Lower leg skin (tissue), 3 donors: ENCODE results near the gene TRPM2.

ENCODE experiments used
- CTCF ChIP-seq, 3 donors: fragments of 450-650 bp; IDR thresholded peaks; one replicate each; pipeline ENCODE4 v1.5.1; 2016; ENCODE audit warnings: antibody characterized with exemption in 3 of 3, mild to moderate bottlenecking in 3 of 3, moderate library complexity in 2 of 3
- POLR2A ChIP-seq, 2 donors: fragments of 450-650 bp; IDR thresholded peaks; one replicate each; pipeline ENCODE4 v1.6.1; 2016 to 2017; ENCODE audit warnings: antibody characterized with exemption in 2 of 2, mild to moderate bottlenecking in 1 of 2, moderate library complexity in 1 of 2

DNA sequence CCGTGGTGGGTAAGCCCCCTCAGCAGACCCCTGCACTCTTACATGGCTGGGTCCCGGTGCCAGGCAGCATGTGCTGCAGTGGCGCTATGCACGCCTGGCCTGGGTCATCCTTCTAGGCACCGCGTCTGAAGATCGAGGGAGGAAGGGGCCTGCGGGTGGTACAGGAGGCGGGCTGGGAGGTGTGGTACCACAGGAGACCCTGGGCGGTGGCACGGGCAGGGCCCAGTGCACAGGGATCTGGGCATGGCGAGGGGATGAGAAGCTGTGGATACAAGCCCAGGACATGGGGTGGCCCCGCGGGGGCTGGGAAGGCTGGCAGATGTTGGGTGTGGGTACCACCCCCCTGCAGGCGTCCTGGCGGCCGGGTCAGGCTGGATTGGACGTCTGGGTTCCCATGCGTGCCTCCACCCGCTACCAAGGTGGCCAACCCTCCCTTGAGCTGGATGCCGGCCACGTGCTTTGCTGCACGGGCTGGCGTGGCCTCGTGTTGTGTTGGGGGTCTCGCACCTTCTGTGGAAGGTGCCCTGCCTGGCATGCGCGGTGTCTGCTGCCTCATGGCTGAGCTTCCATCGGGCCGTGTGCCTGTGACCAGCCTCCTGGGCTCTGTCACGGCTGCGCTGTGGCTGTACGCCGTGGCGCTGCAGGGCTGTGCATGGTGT lies 33.9 kb upstream of the TRPM2 start:
- TF ChIP-seq CTCF (IDR thresholded peaks at IDR 0.05) = no peak
- TF ChIP-seq POLR2A (IDR thresholded peaks at IDR 0.05) = no peak
